ENCODE results near the gene HSPB8. TPM values are rescaled to one million over a fixed set of nuclear protein-coding genes. Genes with fewer than 3 reads are reported as not detected.

The HSPB8 gene
- polyA plus RNA-seq, 1 donor (not counting 4 experiments of a cell fraction or from before 2014, with no cell fraction given): 3.0 TPM

DNA sequence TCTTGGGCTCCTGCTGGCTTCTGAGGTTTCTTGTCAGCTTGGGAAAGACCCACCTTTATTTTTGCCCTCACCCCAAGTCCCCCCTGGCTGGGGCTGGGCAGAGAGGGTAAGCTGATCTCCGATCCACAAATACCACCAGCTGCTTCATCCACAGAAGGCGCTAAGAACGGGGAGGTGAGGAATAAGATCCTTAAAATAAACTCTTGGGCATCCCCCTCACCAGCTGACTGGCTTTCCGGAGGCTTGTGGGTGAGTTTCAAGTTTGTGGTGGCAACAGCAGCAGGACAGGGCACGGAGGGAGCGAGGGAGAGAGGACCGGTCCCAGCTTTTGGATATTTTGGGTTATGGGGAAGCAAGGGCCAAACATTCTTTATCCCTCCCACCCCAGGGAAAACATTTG is 20.8 kb upstream of the HSPB8 start:
- no peak overlapping the region for H3K27ac ChIP-seq (ENCODE audit: control insufficient read depth, insufficient read depth, low read length)
- FAIRE-seq: no peak

DNA sequence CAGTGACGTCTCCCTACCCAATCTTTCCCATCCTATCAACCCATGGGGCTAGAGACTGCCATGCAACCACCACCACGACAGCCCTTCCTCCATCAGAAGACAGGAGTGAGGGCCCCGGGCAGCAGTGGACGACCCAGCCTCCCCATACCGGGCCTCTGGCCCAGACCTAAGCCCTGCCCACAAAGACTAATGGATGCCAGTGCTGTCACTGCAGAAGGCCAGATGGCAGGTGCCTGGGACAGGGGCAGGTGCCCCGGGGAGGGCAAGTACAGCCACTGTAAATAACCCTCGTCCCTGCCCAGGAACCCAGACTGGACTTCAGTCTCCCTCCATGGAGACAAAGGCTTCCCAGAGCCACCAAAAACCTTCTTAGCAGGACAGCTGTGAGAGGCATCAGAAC is 20.3 kb upstream of the HSPB8 start:
- TF ChIP-seq, protein P1, sequence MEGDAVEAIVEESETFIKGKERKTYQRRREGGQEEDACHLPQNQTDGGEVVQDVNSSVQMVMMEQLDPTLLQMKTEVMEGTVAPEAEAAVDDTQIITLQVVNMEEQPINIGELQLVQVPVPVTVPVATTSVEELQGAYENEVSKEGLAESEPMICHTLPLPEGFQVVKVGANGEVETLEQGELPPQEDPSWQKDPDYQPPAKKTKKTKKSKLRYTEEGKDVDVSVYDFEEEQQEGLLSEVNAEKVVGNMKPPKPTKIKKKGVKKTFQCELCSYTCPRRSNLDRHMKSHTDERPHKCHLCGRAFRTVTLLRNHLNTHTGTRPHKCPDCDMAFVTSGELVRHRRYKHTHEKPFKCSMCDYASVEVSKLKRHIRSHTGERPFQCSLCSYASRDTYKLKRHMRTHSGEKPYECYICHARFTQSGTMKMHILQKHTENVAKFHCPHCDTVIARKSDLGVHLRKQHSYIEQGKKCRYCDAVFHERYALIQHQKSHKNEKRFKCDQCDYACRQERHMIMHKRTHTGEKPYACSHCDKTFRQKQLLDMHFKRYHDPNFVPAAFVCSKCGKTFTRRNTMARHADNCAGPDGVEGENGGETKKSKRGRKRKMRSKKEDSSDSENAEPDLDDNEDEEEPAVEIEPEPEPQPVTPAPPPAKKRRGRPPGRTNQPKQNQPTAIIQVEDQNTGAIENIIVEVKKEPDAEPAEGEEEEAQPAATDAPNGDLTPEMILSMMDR (optimal IDR thresholded peaks at IDR 0.05 in 1 of 3, IDR thresholded peaks at IDR 0.05 in 1 of 3, conservative IDR thresholded peaks at IDR 0.05 in 1 of 3; ENCODE audit: extremely low read depth in 1 of 3, insufficient read depth in 2 of 3, low read length in 3 of 3): no peak
- no peak for TF ChIP-seq EZH2 (IDR thresholded peaks at IDR 0.05; ENCODE audit: low read length)
- no peaks in the 10 kb centered on the region for H3K27me3 ChIP-seq (ENCODE audit: control insufficient read depth, extremely low read depth, insufficient read depth, low read length)
- no peaks in the 10 kb centered on the region for H3K36me3 ChIP-seq (ENCODE audit: control insufficient read depth in 2 of 2, extremely low read depth in 1 of 2, insufficient read depth in 2 of 2, low read length in 2 of 2)
- dilution Hi-C loops (cut with MboI; ENCODE audit: extremely low pct_ligation_motif_present, low sequenced_read_pairs): no loop called here
- DNase-seq (ENCODE audit: low read depth, low spot score): no peak
- H3K4me3 ChIP-seq (ENCODE audit: control insufficient read depth in 2 of 3, extremely low read depth in 1 of 3, insufficient read depth in 2 of 3, low read depth in 1 of 3, low read length in 3 of 3): no peak overlapping the region
- H3K4me2 ChIP-seq (ENCODE audit: control insufficient read depth, extremely low read depth, insufficient read depth, low read depth, low read length): no peak overlapping the region
- no peak for FAIRE-seq
- H3K9me1 ChIP-seq (ENCODE audit: control insufficient read depth, extremely low read depth, insufficient read depth, low read length): no peaks in the 10 kb centered on the region
- no peaks in the 10 kb centered on the region for H3K9me3 ChIP-seq (ENCODE audit: control insufficient read depth, low read depth, low read length)
- no peak overlapping the region for H2AFZ ChIP-seq (ENCODE audit: control insufficient read depth, low read length)
- no peaks in the 10 kb centered on the region for H3K79me2 ChIP-seq (ENCODE audit: control insufficient read depth, insufficient read depth, low read length)
- no peaks in the 10 kb centered on the region for H4K20me1 ChIP-seq (ENCODE audit: control insufficient read depth, extremely low read depth, insufficient read depth, low read length)
- H3K27ac ChIP-seq (ENCODE audit: control insufficient read depth, insufficient read depth, low read length): no peak overlapping the region
- H3K4me1 ChIP-seq (ENCODE audit: control insufficient read depth, extremely low read depth, insufficient read depth, low read length): no peaks in the 10 kb centered on the region
- H3K9ac ChIP-seq (ENCODE audit: control insufficient read depth, extremely low read depth, insufficient read depth, low read length): no peak overlapping the region

More for the DNA sequence above, 20.8 kb upstream of the HSPB8 start:
- Histone ChIP-seq H3K4me3 (ENCODE audit: control insufficient read depth in 2 of 3, extremely low read depth in 1 of 3, insufficient read depth in 2 of 3, low read depth in 1 of 3, low read length in 3 of 3) (no peak overlapping the region), H3K36me3 (ENCODE audit: control insufficient read depth in 2 of 2, extremely low read depth in 1 of 2, insufficient read depth in 2 of 2, low read length in 2 of 2) (no peaks in the 10 kb centered on the region), H3K9ac (ENCODE audit: control insufficient read depth, extremely low read depth, insufficient read depth, low read length) (no peak overlapping the region), H3K4me1 (ENCODE audit: control insufficient read depth, extremely low read depth, insufficient read depth, low read length) (no peaks in the 10 kb centered on the region), H3K9me1 (ENCODE audit: control insufficient read depth, extremely low read depth, insufficient read depth, low read length) (no peaks in the 10 kb centered on the region), H2AFZ (ENCODE audit: control insufficient read depth, low read length) (no peak overlapping the region), H3K9me3 (ENCODE audit: control insufficient read depth, low read depth, low read length) (no peaks in the 10 kb centered on the region), H4K20me1 (ENCODE audit: control insufficient read depth, extremely low read depth, insufficient read depth, low read length) (no peaks in the 10 kb centered on the region), H3K79me2 (ENCODE audit: control insufficient read depth, insufficient read depth, low read length) (no peaks in the 10 kb centered on the region), H3K4me2 (ENCODE audit: control insufficient read depth, extremely low read depth, insufficient read depth, low read depth, low read length) (no peak overlapping the region), H3K27me3 (ENCODE audit: control insufficient read depth, extremely low read depth, insufficient read depth, low read length) (no peaks in the 10 kb centered on the region)
- no peak for TF ChIP-seq EZH2 (IDR thresholded peaks at IDR 0.05; ENCODE audit: low read length)
- TF ChIP-seq, protein P1 (optimal IDR thresholded peaks at IDR 0.05 in 1 of 3, IDR thresholded peaks at IDR 0.05 in 1 of 3, conservative IDR thresholded peaks at IDR 0.05 in 1 of 3; ENCODE audit: extremely low read depth in 1 of 3, insufficient read depth in 2 of 3, low read length in 3 of 3): no peak
- dilution Hi-C loops (cut with MboI; ENCODE audit: extremely low pct_ligation_motif_present, low sequenced_read_pairs): no loop called here
- no peak for DNase-seq (ENCODE audit: low read depth, low spot score)

Data from keratinocyte (primary cell).